Nephron (organoid): ENCODE data around the gene MLST8.

ENCODE experiments used
- H3K27ac Mint-ChIP-seq, 3 experiments: 2 replicates each; pipeline ENCODE4 v1.8.0; 2020; ENCODE audit warnings: mixed read lengths in 3 of 3, mild to moderate bottlenecking in 2 of 3, moderate library complexity in 1 of 3
- H3K27me3 Mint-ChIP-seq: 2 replicates; pipeline ENCODE4 v1.8.0; 2021; ENCODE audit warnings: low read depth, mild to moderate bottlenecking, moderate library complexity, mixed read lengths
- H3K36me3 Mint-ChIP-seq: 2 replicates; pipeline ENCODE4 v1.8.0; 2020; ENCODE audit warnings: low read depth, mixed read lengths
- H3K4me1 Mint-ChIP-seq: 2 replicates; pipeline ENCODE4 v1.8.0; 2020; ENCODE audit warnings: mixed read lengths
- H3K4me3 Mint-ChIP-seq, 3 experiments: 2 replicates each; pipeline ENCODE4 v1.8.0; 2020; ENCODE audit warnings: mild to moderate bottlenecking in 3 of 3, mixed read lengths in 3 of 3, moderate library complexity in 2 of 3
- H3K9me3 Mint-ChIP-seq: 2 replicates; pipeline ENCODE4 v1.8.0; 2020; ENCODE audit warnings: mixed read lengths
- TF ChIP-seq, protein P1 (sequence below), 3 experiments: fragments of 200-600 bp; sonication (generic); IDR thresholded peaks; one replicate each; pipeline ENCODE4 v1.5.0; 2021; ENCODE audit warnings: antibody characterized with exemption in 3 of 3; ENCODE audit not compliant: unreplicated experiment in 3 of 3

The MLST8 gene

GRCh38 chr16:2205104-2205966 is at the start of gene MLST8:
Gene MLST8, plus strand, starts transcription at chr16:2205454. Its CDS starts 632 bp downstream, at chr16:2206086.
- peaks cover 10% of the 10 kb centered on the region for H3K36me3 Mint-ChIP-seq
- peaks cover 18% of the 10 kb centered on the region for H3K4me1 Mint-ChIP-seq
- H3K27ac Mint-ChIP-seq = peak within 1 kb of the TSS; percentile 69 to 91 (median 83)
- H3K9me3 Mint-ChIP-seq = no peaks in the 10 kb centered on the region
- TF ChIP-seq, protein P1, sequence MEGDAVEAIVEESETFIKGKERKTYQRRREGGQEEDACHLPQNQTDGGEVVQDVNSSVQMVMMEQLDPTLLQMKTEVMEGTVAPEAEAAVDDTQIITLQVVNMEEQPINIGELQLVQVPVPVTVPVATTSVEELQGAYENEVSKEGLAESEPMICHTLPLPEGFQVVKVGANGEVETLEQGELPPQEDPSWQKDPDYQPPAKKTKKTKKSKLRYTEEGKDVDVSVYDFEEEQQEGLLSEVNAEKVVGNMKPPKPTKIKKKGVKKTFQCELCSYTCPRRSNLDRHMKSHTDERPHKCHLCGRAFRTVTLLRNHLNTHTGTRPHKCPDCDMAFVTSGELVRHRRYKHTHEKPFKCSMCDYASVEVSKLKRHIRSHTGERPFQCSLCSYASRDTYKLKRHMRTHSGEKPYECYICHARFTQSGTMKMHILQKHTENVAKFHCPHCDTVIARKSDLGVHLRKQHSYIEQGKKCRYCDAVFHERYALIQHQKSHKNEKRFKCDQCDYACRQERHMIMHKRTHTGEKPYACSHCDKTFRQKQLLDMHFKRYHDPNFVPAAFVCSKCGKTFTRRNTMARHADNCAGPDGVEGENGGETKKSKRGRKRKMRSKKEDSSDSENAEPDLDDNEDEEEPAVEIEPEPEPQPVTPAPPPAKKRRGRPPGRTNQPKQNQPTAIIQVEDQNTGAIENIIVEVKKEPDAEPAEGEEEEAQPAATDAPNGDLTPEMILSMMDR (IDR thresholded peaks at IDR 0.05; ENCODE audit: unreplicated experiment in 3 of 3) = peak in 2 of 3 experiments; percentile 27 to 46
- H3K27me3 Mint-ChIP-seq = peaks cover 10% of the 10 kb centered on the region
- peak within 1 kb of the TSS; percentile 82 to 88 (median 86) for H3K4me3 Mint-ChIP-seq

- H3K4me1 Mint-ChIP-seq = peaks cover 40% of the 10 kb centered on the region
- peak overlapping the region; percentile 68 to 91 (median 77) for H3K27ac Mint-ChIP-seq
- H3K4me3 Mint-ChIP-seq = peak overlapping the region; percentile 93 to 99 (median 99)
- peaks cover 3% of the 10 kb centered on the region for H3K36me3 Mint-ChIP-seq
- no peaks in the 10 kb centered on the region for H3K27me3 Mint-ChIP-seq
- H3K9me3 Mint-ChIP-seq = no peaks in the 10 kb centered on the region
- TF ChIP-seq, protein P1 (IDR thresholded peaks at IDR 0.05; ENCODE audit: unreplicated experiment in 3 of 3) = no peak
Observed at GRCh38 chr16:2155977-2156848, 49.0 kb upstream of the MLST8 start.

GRCh38 chr16:2156849-2157224 is 48.4 kb upstream of the MLST8 start:
- peak overlapping the region; percentile 68 to 91 (median 77) for H3K27ac Mint-ChIP-seq
- no peaks in the 10 kb centered on the region for H3K9me3 Mint-ChIP-seq
- TF ChIP-seq, protein P1 (IDR thresholded peaks at IDR 0.05; ENCODE audit: unreplicated experiment in 3 of 3) = no peak
- H3K36me3 Mint-ChIP-seq = no peaks in the 10 kb centered on the region
- H3K4me3 Mint-ChIP-seq = peak overlapping the region; percentile 93 to 99 (median 99)
- peaks cover 37% of the 10 kb centered on the region for H3K4me1 Mint-ChIP-seq
- H3K27me3 Mint-ChIP-seq = no peaks in the 10 kb centered on the region

DNA sequence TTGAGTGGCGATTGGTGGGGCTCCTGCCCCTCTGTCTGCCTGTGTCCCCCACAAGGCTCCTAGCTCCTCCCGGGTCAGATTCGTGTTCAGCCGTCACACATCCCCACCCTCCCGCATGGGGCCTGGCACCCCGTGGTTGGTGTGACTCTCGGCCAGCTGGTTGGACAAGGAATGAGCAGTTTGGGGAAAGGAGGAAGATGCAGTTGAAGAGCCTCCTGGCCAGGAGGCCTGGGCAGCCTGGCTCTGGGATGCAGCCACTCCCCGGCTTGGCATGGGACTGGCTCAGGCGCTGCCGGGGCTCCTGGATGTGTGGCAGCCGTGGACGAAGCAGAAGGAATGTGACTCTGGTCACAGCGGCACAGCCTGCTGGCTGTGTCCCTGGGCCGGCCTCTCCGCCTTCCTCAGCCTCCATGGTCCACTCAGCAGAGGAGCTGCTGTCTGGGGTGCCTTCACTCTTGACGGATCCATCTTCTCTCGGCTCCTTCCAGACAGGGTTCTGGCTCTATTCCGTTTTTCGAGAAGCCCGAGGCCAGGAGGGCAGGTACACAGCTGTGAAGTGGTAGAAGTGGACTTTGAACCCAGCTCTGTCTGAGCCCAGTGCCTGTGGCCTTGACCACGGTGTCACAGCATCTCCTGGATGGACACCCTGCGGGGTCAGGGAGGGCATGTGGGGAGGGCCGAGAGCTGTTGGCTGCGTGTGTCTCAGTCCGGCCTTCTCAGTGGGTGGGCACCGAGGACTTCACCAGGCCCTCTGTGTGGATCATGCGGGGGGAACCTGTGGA is 47.6 kb upstream of the MLST8 start:
- no peaks in the 10 kb centered on the region for H3K9me3 Mint-ChIP-seq
- peak overlapping the region; percentile 93 to 99 (median 99) for H3K4me3 Mint-ChIP-seq
- H3K27me3 Mint-ChIP-seq = no peaks in the 10 kb centered on the region
- no peaks in the 10 kb centered on the region for H3K36me3 Mint-ChIP-seq
- TF ChIP-seq, protein P1 (IDR thresholded peaks at IDR 0.05; ENCODE audit: unreplicated experiment in 3 of 3) = no peak
- H3K4me1 Mint-ChIP-seq = peaks cover 37% of the 10 kb centered on the region
- H3K27ac Mint-ChIP-seq = peak overlapping the region in 2 of 3 experiments; percentile 77 to 91

DNA sequence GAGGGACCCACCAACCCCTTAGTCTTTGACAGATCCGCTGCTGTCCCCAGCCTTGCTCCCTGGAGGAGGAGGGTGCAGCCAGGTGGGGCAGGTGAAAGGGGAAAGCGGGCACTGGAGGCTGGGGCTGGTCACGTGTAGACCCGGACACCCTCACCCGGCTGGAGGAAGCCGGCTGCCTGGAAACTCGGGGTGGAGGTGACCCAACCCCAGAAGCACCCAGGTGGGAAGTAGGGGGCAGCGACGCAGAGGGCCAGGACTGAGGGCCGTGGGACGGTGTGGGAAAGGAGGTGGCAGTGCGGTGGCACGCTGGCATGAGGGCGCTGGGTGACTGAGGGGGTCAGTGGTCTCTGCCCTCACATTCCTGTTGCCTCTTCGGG is 47.0 kb upstream of the MLST8 start:
- Mint-ChIP-seq H3K36me3 (no peaks in the 10 kb centered on the region), H3K27ac (no peak overlapping the region), H3K4me3 (peak overlapping the region in 2 of 3 experiments; percentile 50 to 93), H3K9me3 (no peaks in the 10 kb centered on the region), H3K27me3 (no peaks in the 10 kb centered on the region), H3K4me1 (peaks cover 35% of the 10 kb centered on the region)
- TF ChIP-seq, protein P1 (IDR thresholded peaks at IDR 0.05; ENCODE audit: unreplicated experiment in 3 of 3) = no peak
